Dendritic cell treated with granulocyte-macrophage colony-stimulating factor and Interleukin-4, amounts not matched to agents 40 ng/mL and 50 ng/mL, for 4 days (primary cell): ENCODE results near the gene FXYD5.
"Not testable (repeated sequence)": the region's sequence is repeated elsewhere in the genome, so short reads cannot be mapped to it uniquely, and the experiment has no call there.

ENCODE experiments used
- H3K27ac Mint-ChIP-seq: one replicate; pipeline ENCODE4 v1.8.0; 2022; ENCODE audit warnings: mild to moderate bottlenecking, mixed read lengths
- H3K27me3 Mint-ChIP-seq: one replicate; pipeline ENCODE4 v1.8.0; 2022; ENCODE audit warnings: mild to moderate bottlenecking, mixed read lengths
- H3K36me3 Mint-ChIP-seq: one replicate; pipeline ENCODE4 v1.8.0; 2022; ENCODE audit warnings: low read depth, mixed read lengths
- H3K4me1 Mint-ChIP-seq: one replicate; pipeline ENCODE4 v1.8.0; 2022; ENCODE audit warnings: low read depth, mixed read lengths
- H3K4me3 Mint-ChIP-seq: one replicate; pipeline ENCODE4 v1.8.0; 2022; ENCODE audit warnings: mild to moderate bottlenecking, moderate library complexity, mixed read lengths
- H3K9me3 Mint-ChIP-seq: one replicate; pipeline ENCODE4 v1.8.0; 2022; ENCODE audit warnings: mixed read lengths
- intact Hi-C: fragments of 100-400 bp; cut with micrococcal nuclease; formaldehyde crosslinking; loops from one replicate; pipeline ENCODE4 v1.15.0; 2022

The FXYD5 gene

GRCh38 chr19:35125749-35126623 lies 28.5 kb upstream of the FXYD5 start:
- H3K4me1 Mint-ChIP-seq, result peaks cover 43% of the 10 kb centered on the region
- H3K36me3 Mint-ChIP-seq, result peaks cover 5% of the 10 kb centered on the region
- H3K27ac Mint-ChIP-seq, result peak overlapping the region; percentile 88
- H3K4me3 Mint-ChIP-seq, result no peak overlapping the region
- intact Hi-C loops, result no loop called here
- peaks cover 9% of the 10 kb centered on the region for H3K27me3 Mint-ChIP-seq
- H3K9me3 Mint-ChIP-seq, result no peaks in the 10 kb centered on the region

DNA sequence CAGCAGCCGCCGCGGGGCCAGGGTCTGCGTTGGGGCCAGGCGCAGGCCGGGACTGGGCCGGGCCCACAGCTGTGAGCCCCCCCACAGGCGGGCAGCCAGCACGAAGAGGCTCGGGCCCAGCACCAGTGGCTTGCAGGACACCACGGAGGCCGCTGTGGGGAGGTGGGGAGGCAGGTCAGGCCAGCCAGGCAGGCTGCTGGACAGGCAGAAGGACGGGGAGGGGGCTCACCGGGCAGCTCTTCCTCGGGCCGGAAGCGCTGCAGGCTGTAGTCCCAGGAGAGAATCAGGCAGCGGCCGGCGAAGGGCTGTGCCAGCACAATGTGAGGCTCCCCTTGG lies 27.9 kb upstream of the FXYD5 start:
- no peaks in the 10 kb centered on the region for H3K9me3 Mint-ChIP-seq
- H3K27ac Mint-ChIP-seq, result no peak overlapping the region
- H3K27me3 Mint-ChIP-seq, result peaks cover 9% of the 10 kb centered on the region
- H3K4me1 Mint-ChIP-seq, result peaks cover 37% of the 10 kb centered on the region
- no peak overlapping the region for H3K4me3 Mint-ChIP-seq
- intact Hi-C loops, result no loop called here
- H3K36me3 Mint-ChIP-seq, result peaks cover 5% of the 10 kb centered on the region

GRCh38 chr19:35127871-35128270 lies 26.7 kb upstream of the FXYD5 start:
- peaks cover 29% of the 10 kb centered on the region for H3K4me1 Mint-ChIP-seq
- H3K9me3 Mint-ChIP-seq, result no peaks in the 10 kb centered on the region
- no peak overlapping the region for H3K4me3 Mint-ChIP-seq
- peaks cover 17% of the 10 kb centered on the region for H3K27me3 Mint-ChIP-seq
- H3K36me3 Mint-ChIP-seq, result peaks cover 5% of the 10 kb centered on the region
- intact Hi-C loops, result no loop called here
- H3K27ac Mint-ChIP-seq, result no peak overlapping the region

- Mint-ChIP-seq H3K4me1 (peaks cover 24% of the 10 kb centered on the region), H3K27me3 (peaks cover 19% of the 10 kb centered on the region), H3K4me3 (no peak overlapping the region), H3K36me3 (peaks cover 5% of the 10 kb centered on the region), H3K9me3 (no peaks in the 10 kb centered on the region), H3K27ac (no peak overlapping the region)
- intact Hi-C loops, result no loop called here
These were observed 26.0 kb upstream of the FXYD5 start for GRCh38 chr19:35128398-35129057.

DNA sequence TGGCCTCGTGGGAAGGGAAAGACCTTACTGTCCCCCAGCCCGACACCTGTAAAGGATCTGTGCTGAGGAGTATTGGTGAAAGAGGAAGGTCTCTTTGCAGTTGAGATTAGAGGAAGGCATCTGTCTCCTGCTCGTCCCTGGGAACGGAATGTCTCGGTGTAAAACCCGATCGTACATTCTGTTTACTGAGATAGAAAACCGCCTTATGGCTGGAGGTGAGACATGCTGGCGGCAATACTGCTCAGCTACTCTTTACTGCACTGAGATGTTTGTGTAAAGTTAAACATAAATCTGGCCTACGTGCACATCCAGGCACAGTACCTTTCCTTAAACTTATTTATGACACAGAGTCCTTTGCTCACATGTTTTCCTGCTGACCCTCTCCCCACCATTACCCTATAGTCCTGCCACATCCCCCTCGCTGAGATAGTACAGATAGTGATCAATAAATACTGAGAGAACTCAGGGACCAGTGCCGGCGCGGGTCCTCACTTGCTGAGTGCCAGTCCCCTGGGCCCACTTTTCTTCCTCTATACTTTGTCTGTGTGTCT lies 24.7 kb upstream of the FXYD5 start:
- H3K36me3 Mint-ChIP-seq, intact Hi-C loops, H3K9me3 Mint-ChIP-seq, H3K27ac Mint-ChIP-seq, H3K4me3 Mint-ChIP-seq: not testable (repeated sequence)
- H3K27me3 Mint-ChIP-seq, result peaks cover 22% of the 10 kb centered on the region
- H3K4me1 Mint-ChIP-seq, result peaks cover 11% of the 10 kb centered on the region

DNA sequence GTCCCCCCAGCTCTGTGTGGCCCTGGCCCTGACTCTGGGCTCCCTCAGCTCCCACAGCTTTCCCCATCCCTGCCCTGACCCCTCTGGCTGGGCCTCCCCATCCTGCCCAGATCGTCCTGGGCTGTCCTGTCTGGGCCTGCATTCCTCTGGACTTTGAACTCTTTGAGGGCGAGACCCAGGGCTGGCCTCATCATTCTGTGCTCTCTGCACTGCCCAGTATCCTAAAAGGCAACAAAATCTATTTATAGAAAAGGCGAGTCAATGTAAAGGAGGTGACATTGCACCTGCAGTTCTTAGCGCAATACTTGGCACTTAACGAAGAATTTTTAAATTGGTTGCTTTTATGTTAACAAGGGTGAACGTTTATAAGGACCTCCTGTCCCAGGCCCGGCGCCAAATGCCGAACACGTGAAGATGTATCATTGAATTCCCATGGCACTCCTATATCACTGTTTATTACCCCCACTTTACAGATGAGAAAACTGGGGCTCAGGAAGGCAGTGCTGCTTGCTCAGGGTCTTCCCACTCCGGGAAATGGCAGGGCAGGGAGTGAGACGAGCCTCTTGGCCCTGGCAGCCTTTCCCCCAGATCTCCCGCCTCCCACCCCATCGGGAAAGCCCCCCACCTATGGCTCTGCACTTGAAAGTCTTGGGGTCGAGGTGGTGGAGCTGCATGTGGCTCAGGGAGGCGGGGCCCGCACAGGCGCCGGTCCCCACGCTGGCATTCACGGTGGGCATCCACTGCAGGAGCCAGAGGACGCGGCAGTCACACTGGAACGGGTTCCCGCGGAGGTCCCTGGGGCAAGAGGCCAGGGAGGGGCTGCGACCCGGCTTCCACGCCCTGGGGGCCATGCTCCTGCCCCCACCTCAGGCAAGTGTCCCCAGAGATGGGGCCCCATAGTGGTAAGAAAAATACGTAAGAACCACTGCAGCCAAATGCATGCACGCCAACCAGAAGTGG lies 23.5 kb upstream of the FXYD5 start:
- intact Hi-C loops, result no loop called here

GRCh38 chr19:35132254-35132653 lies 22.3 kb upstream of the FXYD5 start:
- H3K4me3 Mint-ChIP-seq, result no peak overlapping the region
- peaks cover 22% of the 10 kb centered on the region for H3K27me3 Mint-ChIP-seq
- no peak overlapping the region for H3K27ac Mint-ChIP-seq
- peaks cover 5% of the 10 kb centered on the region for H3K4me1 Mint-ChIP-seq
- no peaks in the 10 kb centered on the region for H3K9me3 Mint-ChIP-seq
- intact Hi-C loops, result no loop called here
- no peaks in the 10 kb centered on the region for H3K36me3 Mint-ChIP-seq

More for the DNA sequence above, 23.5 kb upstream of the FXYD5 start:
- H3K27me3 Mint-ChIP-seq, result peaks cover 18% of the 10 kb centered on the region
- no peak overlapping the region for H3K4me3 Mint-ChIP-seq
- no peak overlapping the region for H3K27ac Mint-ChIP-seq
- no peaks in the 10 kb centered on the region for H3K36me3 Mint-ChIP-seq
- peaks cover 5% of the 10 kb centered on the region for H3K4me1 Mint-ChIP-seq
- H3K9me3 Mint-ChIP-seq, result no peaks in the 10 kb centered on the region

DNA sequence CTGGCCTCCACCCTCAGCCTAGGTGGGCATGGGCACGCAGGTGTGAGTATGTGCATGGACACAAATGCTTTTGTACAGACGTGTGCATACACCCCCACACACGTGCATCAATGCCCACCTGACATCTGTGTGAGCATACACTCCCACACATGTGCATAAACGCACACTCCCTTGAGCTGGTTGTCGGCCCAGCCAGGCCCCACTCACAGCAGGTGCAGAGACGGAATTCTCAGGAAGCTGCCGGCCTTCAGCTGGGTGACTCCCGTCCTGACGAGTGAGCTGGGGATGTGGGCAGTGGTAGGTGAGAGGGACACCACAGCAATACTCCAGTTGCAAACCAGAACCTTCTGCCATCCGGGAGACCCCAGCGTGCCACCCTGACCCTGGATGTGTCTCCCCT lies 20.7 kb upstream of the FXYD5 start:
- no peaks in the 10 kb centered on the region for H3K9me3 Mint-ChIP-seq
- H3K27me3 Mint-ChIP-seq, result peaks cover 28% of the 10 kb centered on the region
- intact Hi-C loops, result no loop called here
- no peaks in the 10 kb centered on the region for H3K36me3 Mint-ChIP-seq
- H3K4me3 Mint-ChIP-seq, result no peak overlapping the region
- peaks cover 7% of the 10 kb centered on the region for H3K4me1 Mint-ChIP-seq
- H3K27ac Mint-ChIP-seq, result no peak overlapping the region

DNA sequence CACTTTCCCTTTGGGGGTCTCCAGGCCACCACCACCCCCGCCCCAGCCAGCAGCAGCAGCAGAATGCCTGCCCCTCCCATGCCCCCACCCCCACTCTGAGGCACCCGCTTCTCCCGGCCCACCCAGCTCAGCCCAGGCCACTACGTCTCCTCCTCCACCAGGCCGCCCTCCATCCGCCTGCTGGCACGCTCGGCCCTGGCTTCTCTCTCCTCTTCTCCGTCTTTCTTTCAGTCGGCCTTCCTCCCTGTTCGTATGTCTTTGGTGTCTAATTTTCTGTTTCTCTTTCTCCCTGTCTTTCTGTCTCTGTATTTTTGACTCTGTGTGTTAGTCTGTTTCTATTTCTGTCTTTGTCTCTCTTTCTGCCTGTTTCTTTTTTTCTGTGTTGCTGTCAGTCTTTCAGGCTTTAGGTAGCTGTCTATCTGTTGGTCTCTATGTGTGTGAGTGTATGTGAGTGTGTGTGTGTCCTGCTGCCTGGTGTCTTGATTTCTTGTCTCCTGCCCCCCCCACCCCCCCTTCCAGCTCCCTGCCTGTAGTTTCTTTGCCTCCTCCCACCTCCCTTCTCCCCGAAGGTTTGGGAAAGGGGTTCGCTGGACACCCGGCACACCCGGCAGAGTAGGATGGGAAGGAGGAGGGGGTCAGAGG lies 19.8 kb upstream of the FXYD5 start, which contains the start of gene LGI4:
Gene LGI4, minus strand, starts transcription at position 459 of the 642 bp plus-strand sequence. Its CDS starts 379 bp downstream, at position 80.
- H3K27me3 Mint-ChIP-seq, result peaks cover 33% of the 10 kb centered on the region
- intact Hi-C loops, result loop anchor here (1.0 kb wide), 2 partner anchors 20 to 67 kb away; no protein-coding TSS in a partner anchor
- no peak within 1 kb of the TSS for H3K4me3 Mint-ChIP-seq
- H3K9me3 Mint-ChIP-seq, result no peaks in the 10 kb centered on the region
- H3K4me1 Mint-ChIP-seq, result peaks cover 16% of the 10 kb centered on the region
- no peaks in the 10 kb centered on the region for H3K36me3 Mint-ChIP-seq
- H3K27ac Mint-ChIP-seq, result no peak within 1 kb of the TSS

DNA sequence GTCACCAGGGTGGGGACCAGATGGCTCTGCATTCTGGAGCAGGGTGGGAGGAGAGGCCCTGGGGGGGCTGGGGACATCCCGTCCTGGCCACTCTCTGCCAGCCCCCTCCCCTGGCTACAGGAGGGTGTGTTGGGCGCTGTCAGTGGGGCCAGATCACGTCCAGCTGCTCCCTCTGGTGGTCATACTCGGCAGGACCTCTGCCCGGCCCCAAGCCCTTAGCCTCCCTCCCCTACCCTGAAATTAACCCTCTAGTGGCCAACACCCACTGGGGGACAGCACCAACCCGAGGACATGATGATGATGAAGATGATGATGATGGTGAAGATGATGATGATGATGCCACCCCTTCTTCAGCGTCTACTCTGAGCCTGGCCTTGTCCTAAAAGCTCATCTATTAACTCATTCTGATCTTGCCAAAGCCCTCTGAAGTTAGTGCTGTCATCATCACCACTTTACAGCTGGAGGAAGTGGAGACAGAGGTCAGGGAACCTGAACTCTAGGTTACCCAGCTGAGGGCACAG lies 19.1 kb upstream of the FXYD5 start:
- Mint-ChIP-seq H3K9me3 (no peaks in the 10 kb centered on the region), H3K27me3 (peaks cover 37% of the 10 kb centered on the region), H3K27ac (no peak overlapping the region), H3K36me3 (no peaks in the 10 kb centered on the region), H3K4me3 (no peak overlapping the region), H3K4me1 (peaks cover 21% of the 10 kb centered on the region)
- intact Hi-C loops, result loop anchor here (1.0 kb wide), 2 partner anchors 21 to 68 kb away; no protein-coding TSS in a partner anchor

DNA sequence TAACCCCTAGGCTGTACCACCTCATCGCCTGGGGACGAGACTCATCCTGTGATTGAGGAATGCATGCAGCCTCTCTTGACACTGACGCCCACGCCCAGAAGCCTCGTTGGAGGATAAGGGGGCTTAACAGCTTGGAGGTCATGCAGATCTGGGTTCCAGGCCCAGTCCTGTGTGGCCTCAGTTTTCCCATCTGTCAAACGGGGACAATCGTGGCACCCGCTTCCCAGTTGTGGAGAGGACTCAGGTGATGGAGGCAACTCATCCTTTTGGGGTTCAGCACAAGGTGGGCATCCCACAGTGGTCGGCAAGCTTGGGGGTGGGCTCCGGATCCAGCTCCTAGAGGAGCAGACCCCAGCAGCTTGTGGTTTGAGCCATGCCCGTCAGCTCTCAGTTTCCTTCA lies 18.3 kb upstream of the FXYD5 start:
- Mint-ChIP-seq H3K4me1 (peaks cover 29% of the 10 kb centered on the region), H3K36me3 (no peaks in the 10 kb centered on the region), H3K27me3 (peaks cover 43% of the 10 kb centered on the region), H3K27ac (no peak overlapping the region), H3K4me3 (no peak overlapping the region), H3K9me3 (no peaks in the 10 kb centered on the region)
- intact Hi-C loops, result no loop called here

DNA sequence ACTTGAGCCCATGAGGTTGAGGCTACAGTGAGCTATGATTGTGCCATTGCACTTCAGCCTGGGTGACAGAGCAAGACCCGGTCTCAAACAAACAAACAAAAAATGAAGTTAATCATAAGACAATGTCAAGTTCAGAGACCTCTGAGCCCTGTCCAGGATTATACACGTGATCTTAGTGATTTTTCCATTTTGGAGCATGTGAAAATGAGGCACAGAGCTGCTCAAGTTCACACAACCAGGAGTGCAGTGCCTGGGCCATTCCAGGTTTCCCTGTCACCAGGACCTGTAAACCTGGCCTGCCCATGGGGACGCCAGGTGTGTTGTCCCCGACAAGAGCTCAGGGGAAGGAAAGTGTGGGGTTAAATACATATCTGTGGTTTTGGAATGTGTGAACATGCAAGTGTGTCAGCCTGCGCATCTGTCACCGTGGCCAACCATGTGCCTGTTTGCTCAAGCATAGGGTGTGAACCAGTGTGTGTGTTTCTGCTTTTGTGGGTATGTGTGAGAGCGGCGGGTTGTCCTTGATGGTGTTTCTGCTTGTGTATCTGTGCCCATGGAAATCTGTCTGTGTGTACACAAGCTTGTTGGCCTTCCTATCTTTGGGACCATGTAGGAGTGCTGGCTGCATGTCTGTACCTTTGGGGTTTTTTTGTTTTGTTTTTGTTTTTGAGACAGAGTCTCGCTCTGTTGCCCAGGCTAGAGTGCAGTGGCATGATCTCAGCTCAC lies 17.4 kb upstream of the FXYD5 start:
- Mint-ChIP-seq H3K27ac (no peak overlapping the region), H3K27me3 (peaks cover 46% of the 10 kb centered on the region), H3K36me3 (no peaks in the 10 kb centered on the region), H3K4me3 (no peak overlapping the region), H3K9me3 (no peaks in the 10 kb centered on the region), H3K4me1 (peaks cover 38% of the 10 kb centered on the region)
- intact Hi-C loops, result no loop called here
